ENCODE data around the gene TSC22D3.

The TSC22D3 gene

DNA sequence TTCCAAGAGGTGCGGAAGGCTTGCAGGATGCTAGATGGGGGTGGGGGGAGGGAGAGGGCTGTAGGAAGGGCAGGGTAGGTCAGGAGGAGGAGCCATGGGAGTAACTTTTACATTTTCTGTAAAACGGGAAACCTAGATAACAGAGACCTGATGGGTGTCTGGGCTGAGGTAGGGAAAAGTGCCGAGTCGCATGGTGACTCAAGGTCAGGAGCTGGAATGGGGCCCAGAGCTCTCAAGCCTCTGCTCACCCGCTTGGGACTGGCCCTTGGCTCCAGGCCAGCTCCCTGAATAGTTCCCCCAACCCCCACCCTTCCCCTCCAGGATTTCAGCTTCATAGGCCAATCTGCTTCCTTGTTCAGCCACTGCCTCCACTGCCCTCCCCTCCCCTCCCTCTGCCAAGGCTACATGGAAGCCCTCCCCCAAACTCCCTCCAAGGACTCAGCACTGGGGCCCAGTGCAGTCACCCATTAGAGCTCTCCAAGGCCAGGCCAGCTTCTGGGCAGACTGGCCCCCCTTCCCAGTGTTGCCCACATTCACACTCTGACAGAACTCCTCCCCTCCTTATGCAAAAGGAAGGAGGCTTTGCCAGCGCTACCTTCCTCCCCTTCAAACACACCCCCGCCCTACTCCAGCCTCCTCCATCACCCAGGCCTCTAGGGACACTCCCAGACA lies 43.6 kb downstream of the TSC22D3 start:
- no peak for FAIRE-seq
- no peak for DNase-seq (ENCODE audit: insufficient read length, low spot score)

DNA sequence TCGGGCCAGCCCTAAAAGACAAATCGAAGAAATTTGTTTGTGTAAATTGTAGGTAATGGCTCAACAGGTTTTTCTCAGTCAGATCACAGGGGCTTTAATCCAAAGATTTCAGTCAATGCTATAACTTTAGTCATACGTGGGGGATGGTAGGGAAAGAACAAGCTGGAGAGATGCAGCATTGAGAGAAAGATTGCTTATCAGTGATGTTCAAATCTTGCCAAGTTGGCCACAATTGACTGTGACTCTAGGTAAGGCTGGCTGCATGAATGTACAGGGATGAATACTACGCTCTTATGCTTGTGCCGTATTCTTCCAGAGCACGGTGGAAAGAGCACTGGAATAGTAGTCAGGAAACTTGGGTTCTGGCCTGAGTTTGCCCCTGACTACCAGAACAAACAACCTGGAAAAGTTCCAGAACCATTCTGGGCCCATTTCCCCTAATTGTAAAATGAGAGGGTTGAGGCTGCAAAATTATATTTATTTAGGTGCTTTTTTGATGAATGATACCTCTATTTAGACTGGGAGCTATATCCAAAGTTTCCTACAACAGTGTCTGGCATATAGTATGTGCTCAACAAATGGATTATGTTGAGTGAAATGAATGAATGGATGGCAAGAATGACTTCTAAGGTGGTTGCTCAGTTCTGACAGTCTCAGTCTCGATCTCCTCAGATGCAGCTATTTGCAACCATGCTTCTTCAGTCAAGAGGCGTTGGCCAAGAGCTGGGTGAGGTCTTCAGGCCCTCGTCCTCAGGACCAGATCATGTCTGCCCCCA lies 44.4 kb downstream of the TSC22D3 start:
- DNase-seq (ENCODE audit: insufficient read length, low spot score) (no peak), FAIRE-seq (no peak)

DNA sequence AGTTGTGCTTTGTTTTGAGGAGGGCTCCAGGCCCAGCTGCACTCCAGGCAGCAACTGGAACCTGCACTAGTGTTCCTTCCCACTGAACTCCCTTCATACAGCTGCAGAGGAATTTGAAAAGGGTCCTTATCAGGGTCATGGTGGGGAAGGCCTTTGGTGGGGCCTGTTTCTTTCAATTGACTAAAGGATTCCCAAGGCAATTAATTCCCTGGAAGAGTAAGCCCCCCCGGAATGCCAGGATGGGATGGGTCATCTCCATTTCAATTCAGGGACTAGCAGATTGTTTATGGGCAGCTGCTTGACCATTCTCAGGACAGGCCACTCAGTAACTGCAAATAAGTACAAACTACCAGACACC lies 45.3 kb downstream of the TSC22D3 start:
- DNase-seq (ENCODE audit: insufficient read length, low spot score) (no peak), FAIRE-seq (no peak)

DNA sequence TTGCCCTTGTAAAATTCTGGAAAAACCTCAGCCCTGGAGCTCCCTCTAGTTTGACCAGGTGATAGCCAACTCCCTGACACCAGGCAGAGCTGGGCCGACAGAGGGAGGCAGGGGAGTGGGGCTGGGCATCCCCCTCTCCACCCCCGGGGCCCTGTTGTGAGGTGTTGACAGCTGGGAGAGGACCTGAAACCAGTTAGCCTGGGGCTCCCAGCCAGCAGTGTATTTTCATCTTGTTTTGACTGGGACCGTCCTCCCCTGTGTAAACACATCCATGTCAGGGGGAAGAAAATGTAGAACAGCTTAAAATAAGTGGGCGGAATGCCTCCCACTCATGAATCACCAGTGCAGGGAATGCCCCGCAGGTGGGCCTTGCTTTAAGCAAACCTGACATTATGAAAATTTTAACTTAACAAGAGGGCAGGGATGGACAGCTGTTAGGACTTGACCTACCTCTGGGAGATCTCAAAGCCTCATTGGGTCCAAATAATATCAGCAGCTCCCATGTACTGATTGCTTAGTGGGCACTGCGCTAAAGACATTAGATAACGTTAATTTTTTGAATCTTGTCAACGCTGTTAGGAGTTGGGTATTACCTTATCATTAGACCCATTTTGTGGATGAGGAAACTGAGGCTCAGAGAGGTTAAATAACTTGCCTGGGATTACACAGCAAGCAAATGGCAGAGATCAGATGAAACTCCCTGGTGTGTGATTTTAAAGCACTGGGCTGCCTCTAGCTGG lies 45.9 kb downstream of the TSC22D3 start:
- FAIRE-seq (no peak), DNase-seq (ENCODE audit: insufficient read length, low spot score) (no peak)

DNA sequence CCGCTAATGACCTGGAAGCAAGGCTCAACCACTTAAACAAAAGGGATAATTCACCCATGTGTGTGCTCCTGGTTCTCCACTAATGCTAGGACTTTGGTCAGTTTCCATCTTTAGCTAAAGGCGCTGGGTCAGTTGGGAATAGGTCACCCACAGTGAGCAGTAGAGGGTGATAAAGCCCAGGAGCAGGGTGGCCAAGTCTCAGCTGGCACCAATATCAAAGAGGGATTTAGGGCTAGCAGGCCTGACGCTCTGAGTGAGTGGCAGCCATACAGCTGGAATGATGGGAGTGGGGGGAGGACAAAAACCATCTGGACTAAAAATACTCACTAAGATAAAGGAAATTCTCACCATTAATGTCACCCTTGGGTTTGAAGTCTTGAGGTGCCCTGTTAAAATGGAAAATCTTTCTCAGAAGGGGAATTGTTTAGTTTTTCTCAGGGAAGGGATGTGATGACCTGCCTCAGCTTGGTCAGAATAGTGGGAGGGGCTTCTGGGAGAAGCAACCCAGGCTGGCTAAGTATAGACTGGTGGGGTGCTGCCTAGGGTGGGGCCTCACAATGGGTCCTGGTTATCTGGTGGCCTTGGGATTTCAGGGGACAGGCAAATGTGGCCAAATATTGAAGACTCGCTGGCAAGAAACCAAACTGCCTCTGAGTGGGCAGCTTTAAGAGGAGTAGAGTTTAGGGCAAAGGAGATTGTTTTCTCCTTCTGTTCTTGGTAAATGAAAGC lies 47.1 kb downstream of the TSC22D3 start:
- FAIRE-seq (no peak), DNase-seq (ENCODE audit: insufficient read length, low spot score) (no peak)

DNA sequence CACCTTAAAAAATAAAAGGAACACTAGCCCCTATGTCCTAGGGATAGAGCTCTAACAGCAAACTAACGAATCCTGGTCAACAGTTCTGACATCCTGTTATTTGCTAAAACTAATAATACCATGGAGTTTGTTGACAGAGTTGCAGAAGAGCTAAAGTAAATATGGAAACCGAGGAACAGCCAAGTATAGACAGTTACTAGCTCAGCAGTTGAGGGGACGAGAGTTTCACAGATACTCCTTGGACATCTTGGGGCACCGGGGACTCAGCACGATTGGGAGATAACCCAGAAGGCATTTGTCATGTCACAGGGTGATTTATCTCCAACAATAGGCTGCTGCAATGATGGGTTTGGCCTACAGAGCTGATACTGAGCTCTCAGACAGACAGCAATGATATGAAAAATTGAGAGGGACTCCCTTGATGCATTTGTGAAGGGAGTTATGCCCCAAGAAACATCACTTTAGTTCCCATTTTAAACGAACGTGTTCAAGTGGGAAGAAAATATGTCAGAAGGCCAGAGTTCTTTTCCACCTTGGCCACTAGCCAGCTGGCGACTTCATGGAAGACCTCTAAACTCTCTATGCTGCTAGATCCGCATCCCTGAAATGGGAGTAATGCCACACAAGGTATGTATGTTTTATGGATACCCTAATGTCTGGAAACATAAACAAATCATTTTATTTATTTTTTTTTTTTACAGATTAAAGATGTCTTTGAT lies 48.6 kb downstream of the TSC22D3 start:
- FAIRE-seq (peak; percentile 40), DNase-seq (ENCODE audit: insufficient read length, low spot score) (no peak)

DNA sequence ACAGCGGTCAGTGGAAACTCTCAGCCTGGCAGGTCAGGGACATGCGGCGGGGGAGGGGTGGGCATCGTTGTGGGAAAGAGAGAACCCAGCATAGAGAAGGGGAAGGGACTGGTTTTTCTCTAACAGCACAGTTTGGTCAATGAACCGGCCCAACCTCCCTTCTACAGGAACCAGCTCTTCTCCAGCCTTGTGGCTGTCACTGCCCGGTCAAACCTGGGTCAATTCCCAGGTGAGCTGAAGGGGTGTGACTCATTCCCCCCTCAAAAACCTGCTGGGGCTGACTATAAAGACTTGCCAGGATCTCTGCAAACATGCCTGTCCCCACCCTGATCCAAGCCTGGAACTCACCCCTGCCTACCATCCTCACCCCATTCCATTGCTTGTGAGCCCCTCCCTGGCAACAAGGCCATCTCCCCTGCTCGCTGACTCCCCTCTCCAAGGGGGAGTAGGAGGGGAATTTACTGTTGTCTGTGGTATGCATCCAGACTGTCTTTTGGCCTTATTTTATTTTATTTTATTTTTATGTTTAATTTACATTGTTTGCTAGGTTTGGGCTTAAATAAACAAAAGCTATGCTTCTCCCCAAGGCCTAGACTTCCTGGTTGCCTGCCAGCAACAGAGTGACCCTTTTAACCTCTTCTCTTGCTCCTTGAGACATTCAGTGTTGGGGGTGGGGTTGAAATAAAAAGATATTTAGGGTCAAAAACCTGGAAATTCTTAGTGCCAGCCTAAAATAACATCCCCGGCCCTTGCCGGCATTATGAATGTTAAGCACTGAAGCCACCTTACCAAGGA lies 49.6 kb downstream of the TSC22D3 start:
- FAIRE-seq: no peak
- DNase-seq (ENCODE audit: insufficient read length, low spot score): no peak

DNA sequence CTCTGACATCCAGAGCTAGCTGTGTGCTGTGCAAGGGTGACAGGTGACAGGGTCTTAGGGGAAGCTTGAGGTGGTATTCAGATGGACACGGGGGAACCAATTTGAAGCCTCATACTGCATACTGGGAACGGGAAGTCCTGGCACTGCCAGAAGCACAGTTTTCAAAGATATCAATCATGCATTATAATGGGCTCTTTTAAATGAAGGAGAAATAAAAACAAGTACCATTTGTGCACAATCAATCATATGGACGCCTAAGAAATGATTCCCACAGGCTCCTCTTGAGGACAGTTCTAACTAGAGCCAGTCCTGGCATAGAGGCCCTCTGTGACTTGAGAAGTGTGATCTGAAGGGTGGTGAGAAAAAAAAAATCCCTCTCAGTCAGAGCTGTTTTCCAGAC lies 50.9 kb downstream of the TSC22D3 start:
- DNase-seq (ENCODE audit: insufficient read length, low spot score) (no peak), FAIRE-seq (no peak)

DNA sequence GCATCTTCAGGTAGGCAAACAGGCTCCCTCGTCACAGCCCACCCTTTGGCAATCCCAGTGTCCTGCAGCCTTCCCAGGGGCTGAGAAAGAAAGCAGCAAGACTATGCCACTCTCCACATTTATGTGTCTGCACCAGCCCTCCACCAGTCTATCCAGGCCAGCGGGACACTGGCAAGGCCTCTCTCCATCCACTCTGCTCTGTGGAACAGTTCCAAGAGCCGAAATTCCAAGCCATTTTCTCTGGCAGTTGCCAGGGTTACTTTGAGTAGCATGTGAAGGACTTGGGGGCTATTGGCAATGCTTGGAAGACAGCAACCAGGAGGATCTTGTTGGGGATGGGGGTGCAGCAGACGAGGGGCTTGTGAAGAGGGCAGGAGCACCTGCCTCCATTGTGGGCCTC lies 52.1 kb downstream of the TSC22D3 start:
- FAIRE-seq (peak; percentile 59), DNase-seq (ENCODE audit: insufficient read length, low spot score) (no peak)

DNA sequence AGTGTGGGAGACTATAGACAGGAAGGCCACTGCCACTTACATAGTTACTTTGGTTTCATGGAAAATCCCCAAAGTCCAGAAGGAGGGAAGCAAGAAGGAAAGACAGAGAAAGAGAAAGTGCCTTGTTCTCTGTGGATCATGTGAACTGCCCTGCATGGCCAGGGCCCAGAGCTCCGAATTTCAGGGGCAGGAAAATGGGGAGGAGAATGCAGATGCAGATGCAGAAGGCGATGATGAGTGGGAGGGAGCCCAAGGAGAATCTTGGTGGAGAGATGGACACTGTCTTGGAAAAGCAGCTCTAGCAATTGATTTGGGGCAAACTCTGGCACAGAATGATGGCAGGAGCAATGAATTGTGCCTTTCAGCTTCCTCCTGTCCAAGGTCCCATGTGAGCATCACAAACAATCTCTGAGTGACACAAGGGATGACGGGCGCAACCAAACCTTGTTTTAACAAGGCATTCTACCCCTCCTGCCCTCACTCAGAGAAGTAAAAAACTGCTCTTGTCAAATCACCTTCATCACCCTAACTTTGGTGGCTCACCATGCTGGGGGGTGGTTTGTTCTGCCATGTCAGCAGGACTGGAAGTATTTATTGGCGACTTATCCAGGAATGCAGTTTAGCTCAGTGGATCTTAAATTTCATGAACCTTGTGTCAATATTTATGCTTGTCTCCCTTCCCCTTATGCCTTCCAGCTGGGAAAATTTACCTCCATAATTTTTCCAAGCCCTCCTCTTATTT lies 53.5 kb downstream of the TSC22D3 start:
- FAIRE-seq (no peak), DNase-seq (ENCODE audit: insufficient read length, low spot score) (no peak)

DNA sequence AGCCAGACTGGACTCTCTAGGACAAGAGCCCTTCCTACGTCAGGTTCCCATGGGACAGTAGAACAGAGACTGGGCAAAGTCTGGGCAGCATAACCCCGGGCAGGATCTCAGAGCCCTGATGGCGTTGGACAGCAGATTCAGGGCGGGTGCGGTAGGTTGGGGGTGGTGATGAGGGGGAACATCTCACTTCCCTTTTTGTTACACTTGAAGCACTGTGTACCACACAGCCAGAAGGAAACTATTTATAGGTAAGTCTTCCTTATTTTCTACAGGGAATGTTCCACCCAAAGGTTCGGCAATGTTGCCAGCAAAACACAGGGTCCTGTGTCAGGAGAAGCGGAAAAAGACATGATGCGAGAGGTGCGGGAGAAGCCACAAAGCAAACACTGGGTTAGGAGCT lies 54.3 kb downstream of the TSC22D3 start:
- FAIRE-seq (no peak), DNase-seq (ENCODE audit: insufficient read length, low spot score) (no peak)

DNA sequence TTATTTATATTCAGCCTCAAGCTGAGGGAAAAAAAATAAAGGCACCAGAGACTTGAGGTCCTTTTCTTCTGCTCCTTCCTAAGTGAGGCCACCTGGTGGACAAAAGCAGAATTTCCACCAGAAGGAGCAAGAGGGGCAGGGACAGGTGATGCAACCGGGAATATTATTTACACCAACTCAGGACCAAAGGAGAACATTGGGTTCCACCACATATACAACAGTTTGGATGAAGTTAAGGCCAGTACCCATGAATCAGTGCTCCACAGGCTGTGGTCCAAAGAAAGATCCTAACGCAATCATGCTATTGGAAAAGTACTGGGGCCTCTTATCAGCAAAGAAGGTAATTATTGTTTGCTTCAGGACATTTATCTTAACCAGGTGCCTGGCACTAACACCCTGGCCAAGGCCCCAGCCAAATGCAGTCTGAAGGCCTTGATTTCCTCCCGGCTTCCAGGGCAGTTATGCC lies 57.4 kb downstream of the TSC22D3 start:
- FAIRE-seq (no peak), DNase-seq (ENCODE audit: insufficient read length, low spot score) (no peak)

DNA sequence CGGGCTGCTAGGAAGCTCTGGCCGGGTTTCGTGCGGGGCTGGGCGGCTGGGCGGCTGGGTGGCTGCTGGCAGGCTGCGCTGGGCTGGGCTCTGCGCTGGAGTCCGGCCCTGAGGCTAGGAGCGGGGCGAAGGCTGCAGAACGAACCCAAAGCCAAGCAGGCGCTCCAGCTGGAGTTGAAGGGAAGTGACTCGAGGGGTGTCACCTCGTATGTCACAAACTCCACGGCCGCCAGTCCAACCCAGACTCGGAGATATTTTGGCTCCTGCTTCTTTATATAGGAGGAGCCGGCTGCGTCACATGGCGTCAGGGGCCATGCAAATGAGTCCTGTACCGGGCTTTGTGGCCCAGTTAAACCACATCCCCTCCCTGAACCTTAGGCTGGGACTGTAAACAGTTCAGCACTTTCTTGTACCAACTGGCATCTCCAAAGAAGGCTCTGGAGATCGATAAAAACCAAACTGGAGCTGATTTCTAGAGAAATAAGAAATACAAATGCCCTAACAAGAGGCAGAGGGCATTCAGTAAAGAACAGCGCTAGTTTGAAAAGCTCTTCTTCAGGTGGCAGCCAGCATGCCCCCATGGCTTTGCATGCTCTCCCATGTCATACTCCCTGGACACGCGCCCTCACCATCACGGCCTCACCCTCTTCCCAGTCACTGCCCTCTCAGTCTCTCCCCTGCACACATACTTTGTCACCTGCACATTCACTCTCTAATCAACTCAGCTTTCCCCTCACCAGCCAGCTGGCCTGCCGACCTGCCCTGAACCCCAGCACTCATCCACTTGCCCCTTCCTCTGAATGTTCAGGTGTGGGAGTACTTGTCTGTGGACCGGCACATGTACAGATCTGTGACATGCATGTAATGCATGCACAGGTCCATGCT lies 58.5 kb downstream of the TSC22D3 start:
- FAIRE-seq: peak; percentile 100
- peak; percentile 38 for DNase-seq (ENCODE audit: insufficient read length, low spot score)

DNA sequence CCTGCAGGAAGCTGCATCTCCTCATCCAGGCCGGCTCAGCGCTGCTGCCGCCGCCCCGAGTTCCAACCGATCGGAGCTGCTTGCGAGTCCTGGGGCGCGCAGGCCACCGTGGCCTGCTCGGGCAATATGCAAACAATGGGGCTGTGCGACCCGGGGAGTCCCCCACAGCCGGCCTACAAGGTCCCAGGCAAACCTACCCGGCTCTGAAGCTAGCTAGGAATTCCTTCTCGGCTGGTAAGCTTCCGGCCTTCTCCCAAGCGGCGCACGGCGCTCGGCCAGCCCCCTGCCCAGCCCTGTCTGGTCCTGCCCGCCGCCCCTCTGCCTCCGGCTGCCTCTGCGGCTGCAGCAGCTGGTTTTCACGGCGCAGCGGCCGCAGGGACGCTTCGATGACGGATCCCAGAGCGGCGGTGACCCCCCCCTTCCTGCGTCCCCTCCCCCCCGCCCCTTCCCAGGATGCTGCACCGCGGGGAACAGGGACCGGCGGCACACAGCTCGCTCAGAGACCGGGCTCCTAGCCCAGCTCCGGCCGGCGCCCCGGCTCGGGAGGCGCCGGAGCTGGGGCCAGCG lies 59.4 kb downstream of the TSC22D3 start:
- no peak for FAIRE-seq
- DNase-seq (ENCODE audit: insufficient read length, low spot score): no peak

DNA sequence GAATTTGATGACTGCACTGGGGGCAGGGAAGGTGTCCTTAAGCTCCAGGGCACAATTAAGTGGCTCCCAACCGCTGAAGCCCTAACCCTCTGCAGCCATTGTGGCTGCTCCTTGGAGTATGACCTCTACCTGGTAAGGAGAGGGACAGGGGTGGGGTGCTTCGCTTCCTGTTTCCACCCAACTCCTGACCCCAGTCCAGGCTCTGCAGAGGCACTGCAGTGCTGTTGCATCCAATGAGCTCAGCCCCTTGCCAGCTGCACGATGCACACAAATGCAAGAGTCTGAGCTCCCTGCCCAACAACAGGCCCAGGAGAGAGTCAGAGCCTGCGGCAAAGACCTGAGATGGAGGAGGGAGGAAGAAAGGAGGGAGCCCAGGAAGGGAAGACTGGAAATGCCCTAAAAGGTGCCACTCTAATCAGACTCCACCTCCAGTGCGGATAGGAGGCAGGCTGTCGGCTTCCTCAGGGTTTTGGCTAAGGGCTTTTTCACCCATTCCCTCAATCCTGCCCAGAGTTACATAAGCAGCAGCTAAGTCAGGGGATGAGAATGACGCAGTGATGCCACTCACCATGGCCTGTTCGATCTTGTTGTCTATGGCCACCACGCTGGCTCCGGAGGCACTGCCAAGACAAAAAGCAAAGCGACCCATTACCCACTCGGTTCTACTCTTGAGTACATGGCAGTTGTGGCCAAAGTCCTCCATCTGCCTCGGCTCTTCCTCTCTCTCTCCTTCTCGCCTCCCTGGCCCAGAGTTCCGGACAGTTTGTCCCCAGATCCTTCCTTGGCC lies 60.1 kb downstream of the TSC22D3 start:
- peak; percentile 79 for FAIRE-seq
- DNase-seq (ENCODE audit: insufficient read length, low spot score): no peak

DNA sequence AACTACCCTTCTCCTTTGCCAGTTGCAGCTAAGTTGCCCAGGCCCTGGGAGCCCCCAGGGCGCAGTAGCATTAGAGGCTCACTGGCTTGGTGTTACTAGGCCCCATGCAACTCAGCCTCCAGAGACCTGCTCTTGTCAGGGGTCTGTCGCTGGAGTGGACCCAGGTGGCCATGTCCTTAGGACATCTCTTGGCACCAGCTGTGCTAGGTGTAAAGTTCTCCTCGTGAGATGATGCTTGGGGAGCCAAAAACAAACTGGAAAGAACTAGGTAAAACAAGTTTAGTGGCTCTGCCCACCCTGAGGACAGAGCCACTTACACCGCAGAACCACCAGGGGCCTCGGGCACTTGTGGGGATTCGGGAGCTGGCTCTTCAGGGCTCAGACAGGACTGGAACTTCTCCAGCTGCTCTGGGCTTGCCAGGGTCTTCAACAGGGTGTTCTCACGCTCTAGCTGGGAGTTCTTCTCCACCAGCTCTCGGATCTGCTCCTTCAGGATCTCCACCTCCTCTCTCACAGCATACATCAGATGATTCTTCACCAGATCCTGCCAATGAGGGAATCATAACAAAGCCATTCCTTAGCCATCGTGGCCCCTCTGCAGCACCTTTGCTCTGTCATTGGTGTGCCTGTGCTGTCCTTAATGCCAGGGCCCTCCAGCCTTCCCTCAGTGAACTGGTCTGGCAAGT lies 61.2 kb downstream of the TSC22D3 start:
- DNase-seq (ENCODE audit: insufficient read length, low spot score): no peak
- FAIRE-seq: no peak

All from GM19239 (cell line).